Limb (tissue), 2 donors: ENCODE results near the gene USP17L17.
A peak's percentile ranks its signal among the peaks of the same experiment; 100 is the strongest.
"Not testable (repeated sequence)": the region's sequence is repeated elsewhere in the genome, so short reads cannot be mapped to it uniquely, and the experiment has no call there.

Experiments used
- DNase-seq, 2 donors: peaks; one replicate each; pipeline ENCODE4 v3.0.0-alpha.2; 2016; ENCODE audit errors: extremely low spot score in 2 of 2

USP17L17 gene, protein sequence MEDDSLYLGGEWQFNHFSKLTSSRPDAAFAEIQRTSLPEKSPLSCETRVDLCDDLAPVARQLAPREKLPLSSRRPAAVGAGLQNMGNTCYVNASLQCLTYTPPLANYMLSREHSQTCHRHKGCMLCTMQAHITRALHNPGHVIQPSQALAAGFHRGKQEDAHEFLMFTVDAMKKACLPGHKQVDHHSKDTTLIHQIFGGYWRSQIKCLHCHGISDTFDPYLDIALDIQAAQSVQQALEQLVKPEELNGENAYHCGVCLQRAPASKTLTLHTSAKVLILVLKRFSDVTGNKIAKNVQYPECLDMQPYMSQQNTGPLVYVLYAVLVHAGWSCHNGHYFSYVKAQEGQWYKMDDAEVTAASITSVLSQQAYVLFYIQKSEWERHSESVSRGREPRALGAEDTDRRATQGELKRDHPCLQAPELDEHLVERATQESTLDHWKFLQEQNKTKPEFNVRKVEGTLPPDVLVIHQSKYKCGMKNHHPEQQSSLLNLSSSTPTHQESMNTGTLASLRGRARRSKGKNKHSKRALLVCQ

DNA sequence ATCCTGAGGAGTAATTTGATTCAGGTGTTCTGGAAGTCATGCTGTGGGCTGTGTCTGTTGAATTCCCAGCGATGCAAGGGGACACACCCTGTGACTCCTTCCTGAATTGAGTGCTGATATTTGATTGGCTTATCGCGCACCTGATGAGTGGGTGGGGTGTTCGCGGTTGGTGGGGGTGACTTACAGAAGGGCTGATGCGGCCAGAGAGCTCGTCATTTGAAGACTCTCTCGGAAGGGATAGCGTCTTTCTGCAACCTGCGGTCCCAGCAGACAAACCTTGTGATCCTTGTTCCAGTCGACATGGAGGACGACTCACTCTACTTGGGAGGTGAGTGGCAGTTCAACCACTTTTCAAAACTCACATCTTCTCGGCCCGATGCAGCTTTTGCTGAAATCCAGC lies at the start of gene USP17L17:
Gene USP17L17 (plus strand): TSS at position 301 of the 400 bp plus-strand sequence. CDS start 0 bp downstream, at position 301.
- not testable (repeated sequence) for DNase-seq

GRCh38 chr4:9210357-9210756 lies 33.3 kb upstream of the USP17L17 start, which contains the start of gene USP17L10:
Gene USP17L10 (plus strand): TSS chr4:9210657. CDS start chr4:9210657, 0 bp downstream.
- DNase-seq = not testable (repeated sequence)

- DNase-seq = not testable (repeated sequence)
These were observed 29.0 kb upstream of the USP17L17 start for GRCh38 chr4:9214701-9215100.

DNA sequence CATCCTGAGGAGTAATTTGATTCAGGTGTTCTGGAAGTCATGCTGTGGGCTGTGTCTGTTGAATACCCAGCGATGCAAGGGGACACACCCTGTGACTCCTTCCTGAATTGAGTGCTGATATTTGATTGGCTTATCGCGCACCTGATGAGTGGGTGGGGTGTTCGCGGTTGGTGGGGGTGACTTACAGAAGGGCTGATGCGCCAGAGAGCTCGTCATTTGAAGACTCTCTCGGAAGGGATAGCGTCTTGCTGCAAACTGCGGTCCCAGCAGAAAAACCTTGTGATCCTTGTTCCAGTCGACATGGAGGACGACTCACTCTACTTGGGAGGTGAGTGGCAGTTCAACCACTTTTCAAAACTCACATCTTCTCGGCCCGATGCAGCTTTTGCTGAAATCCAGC lies 28.6 kb upstream of the USP17L17 start, which contains the start of gene USP17L11:
Gene USP17L11 (plus strand): TSS at position 301 of the 400 bp plus-strand sequence. CDS start 0 bp downstream, at position 301.
- DNase-seq = not testable (repeated sequence)

- DNase-seq = not testable (repeated sequence)
These were observed 23.8 kb upstream of the USP17L17 start, which contains the start of gene USP17L12 for GRCh38 chr4:9219852-9220251. Gene USP17L12 (plus strand): TSS chr4:9220152. CDS start chr4:9220152, 0 bp downstream.

DNA sequence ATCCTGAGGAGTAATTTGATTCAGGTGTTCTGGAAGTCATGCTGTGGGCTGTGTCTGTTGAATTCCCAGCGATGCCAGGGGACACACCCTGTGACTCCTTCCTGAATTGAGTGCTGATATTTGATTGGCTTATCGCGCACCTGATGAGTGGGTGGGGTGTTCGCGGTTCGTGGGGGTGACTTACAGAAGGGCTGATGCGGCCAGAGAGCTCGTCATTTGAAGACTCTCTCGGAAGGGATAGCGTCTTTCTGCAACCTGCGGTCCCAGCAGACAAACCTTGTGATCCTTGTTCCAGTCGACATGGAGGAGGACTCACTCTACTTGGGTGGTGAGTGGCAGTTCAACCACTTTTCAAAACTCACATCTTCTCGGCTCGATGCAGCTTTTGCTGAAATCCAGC lies 19.1 kb upstream of the USP17L17 start, which contains the start of gene USP17L13:
Gene USP17L13 (plus strand): TSS at position 301 of the 400 bp plus-strand sequence. CDS start 0 bp downstream, at position 301.
- DNase-seq = not testable (repeated sequence)

- DNase-seq = not testable (repeated sequence)
These were observed 13.4 kb upstream of the USP17L17 start for GRCh38 chr4:9230249-9230648.

- DNase-seq = not testable (repeated sequence)
These were observed 9.6 kb upstream of the USP17L17 start, which contains the start of gene USP17L15 for GRCh38 chr4:9234085-9234484. Gene USP17L15 (plus strand): TSS chr4:9234385. CDS start chr4:9234385, 0 bp downstream.

DNA sequence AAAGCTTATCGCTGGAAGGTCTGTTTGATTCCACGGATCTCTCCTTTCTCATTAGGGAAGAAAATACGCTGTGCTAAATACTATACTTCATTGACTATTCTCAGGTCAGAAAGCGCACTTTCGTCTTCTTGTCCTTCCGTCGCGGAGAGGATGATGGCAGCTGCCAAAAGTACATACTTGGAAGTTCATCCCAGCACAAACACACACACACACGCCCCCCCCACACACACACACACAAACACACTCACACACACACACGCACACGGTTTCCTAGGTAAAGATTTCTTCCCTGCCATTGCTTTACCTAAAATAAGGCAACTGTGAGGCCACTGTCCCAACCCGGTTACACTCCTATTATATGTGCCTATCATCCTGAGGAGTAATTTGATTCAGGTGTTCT lies 5.2 kb upstream of the USP17L17 start:
- DNase-seq = peak in 1 of 2 donors; percentile 0

- DNase-seq = not testable (repeated sequence)
These were observed 4.4 kb downstream of the USP17L17 start, which contains the start of gene USP17L18 for GRCh38 chr4:9247953-9248680. Gene USP17L18 (plus strand): TSS chr4:9248630. CDS start chr4:9248630, 0 bp downstream.

- not testable (repeated sequence) for DNase-seq
These were observed 9.4 kb downstream of the USP17L17 start, which contains the start of gene USP17L19 for GRCh38 chr4:9253078-9253477. Gene USP17L19 (plus strand): TSS chr4:9253378. CDS start chr4:9253378, 0 bp downstream.

- not testable (repeated sequence) for DNase-seq
These were observed 14.1 kb downstream of the USP17L17 start, which contains the start of gene USP17L20 for GRCh38 chr4:9257824-9258223. Gene USP17L20 (plus strand): TSS chr4:9258124. CDS start chr4:9258124, 0 bp downstream.

DNA sequence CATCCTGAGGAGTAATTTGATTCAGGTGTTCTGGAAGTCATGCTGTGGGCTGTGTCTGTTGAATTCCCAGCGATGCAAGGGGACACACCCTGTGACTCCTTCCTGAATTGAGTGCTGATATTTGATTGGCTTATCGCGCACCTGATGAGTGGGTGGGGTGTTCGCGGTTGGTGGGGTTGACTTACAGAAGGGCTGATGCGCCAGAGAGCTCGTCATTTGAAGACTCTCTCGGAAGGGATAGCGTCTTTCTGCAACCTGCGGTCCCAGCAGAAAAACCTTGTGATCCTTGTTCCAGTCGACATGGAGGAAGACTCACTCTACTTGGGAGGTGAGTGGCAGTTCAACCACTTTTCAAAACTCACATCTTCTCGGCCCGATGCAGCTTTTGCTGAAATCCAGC lies 18.9 kb downstream of the USP17L17 start, which contains the start of gene USP17L21:
Gene USP17L21 (plus strand): TSS at position 301 of the 400 bp plus-strand sequence. CDS start 0 bp downstream, at position 301.
- DNase-seq = not testable (repeated sequence)

DNA sequence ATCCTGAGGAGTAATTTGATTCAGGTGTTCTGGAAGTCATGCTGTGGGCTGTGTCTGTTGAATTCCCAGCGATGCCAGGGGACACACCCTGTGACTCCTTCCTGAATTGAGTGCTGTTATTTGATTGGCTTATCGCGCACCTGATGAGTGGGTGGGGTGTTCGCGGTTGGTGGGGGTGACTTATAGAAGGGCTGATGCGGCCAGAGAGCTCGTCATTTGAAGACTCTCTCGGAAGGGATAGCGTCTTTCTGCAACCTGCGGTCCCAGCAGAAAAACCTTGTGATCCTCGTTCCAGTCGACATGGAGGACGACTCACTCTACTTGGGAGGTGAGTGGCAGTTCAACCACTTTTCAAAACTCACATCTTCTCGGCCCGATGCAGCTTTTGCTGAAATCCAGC lies 23.6 kb downstream of the USP17L17 start, which contains the start of gene USP17L22:
Gene USP17L22 (plus strand): TSS at position 301 of the 400 bp plus-strand sequence. CDS start 0 bp downstream, at position 301.
- not testable (repeated sequence) for DNase-seq

DNA sequence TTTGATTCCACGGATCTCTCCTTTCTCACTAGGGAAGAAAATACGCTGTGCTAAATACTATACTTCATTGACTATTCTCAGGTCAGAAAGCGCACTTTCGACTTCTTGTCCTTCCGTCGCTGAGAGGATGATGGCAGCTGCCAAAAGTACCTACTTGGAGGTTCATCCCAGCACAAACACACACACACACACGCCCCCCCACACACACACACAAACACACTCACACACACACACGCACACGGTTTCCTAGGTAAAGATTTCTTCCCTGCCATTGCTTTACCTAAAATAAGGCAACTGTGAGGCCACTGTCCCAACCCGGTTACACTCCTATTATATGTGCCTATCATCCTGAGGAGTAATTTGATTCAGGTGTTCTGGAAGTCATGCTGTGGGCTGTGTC lies 28.0 kb downstream of the USP17L17 start:
- not testable (repeated sequence) for DNase-seq
